Measurements from ENCODE around the gene RPS24.
"Not testable (repeated sequence)": the region's sequence is repeated elsewhere in the genome, so short reads cannot be mapped to it uniquely, and the experiment has no call there.

Gene RPS24

GRCh38 chr10:78059906-78060702 lies 26.4 kb downstream of the RPS24 start:
- H3K4me3 ChIP-seq (ENCODE audit: low read length) = no peak overlapping the region
- no peaks in the 10 kb centered on the region for H3K27me3 ChIP-seq (ENCODE audit: control insufficient read depth, insufficient read depth, low read length)
- no peak overlapping the region for H3K4me2 ChIP-seq (ENCODE audit: low read length)
- H3K9ac ChIP-seq (ENCODE audit: low read depth, low read length) = no peak overlapping the region
- H3K9me3 ChIP-seq (replicated peaks; ENCODE audit: low read length) = no peaks in the 10 kb centered on the region
- no peaks in the 10 kb centered on the region for H3K4me1 ChIP-seq (ENCODE audit: control insufficient read depth, insufficient read depth, low read length)
- no peaks in the 10 kb centered on the region for H3K36me3 ChIP-seq (ENCODE audit: insufficient read depth, low read length)

- no peak overlapping the region for H3K9ac ChIP-seq (ENCODE audit: low read depth, low read length)
- H3K9me3 ChIP-seq (replicated peaks; ENCODE audit: low read length) = no peaks in the 10 kb centered on the region
- H3K4me1 ChIP-seq (ENCODE audit: control insufficient read depth, insufficient read depth, low read length) = peaks cover 6% of the 10 kb centered on the region
- H3K4me2 ChIP-seq (ENCODE audit: low read length) = no peak overlapping the region
- H3K36me3 ChIP-seq (ENCODE audit: insufficient read depth, low read length) = no peaks in the 10 kb centered on the region
- H3K4me3 ChIP-seq (ENCODE audit: low read length) = no peak overlapping the region
- peaks cover 4% of the 10 kb centered on the region for H3K27me3 ChIP-seq (ENCODE audit: control insufficient read depth, insufficient read depth, low read length)
These were observed 28.6 kb downstream of the RPS24 start for GRCh38 chr10:78062296-78062695.

- Histone ChIP-seq H3K4me1 (ENCODE audit: control insufficient read depth, insufficient read depth, low read length) (peaks cover 6% of the 10 kb centered on the region), H3K27me3 (ENCODE audit: control insufficient read depth, insufficient read depth, low read length) (peaks cover 4% of the 10 kb centered on the region), H3K4me3 (ENCODE audit: low read length) (no peak overlapping the region)
These were observed 29.6 kb downstream of the RPS24 start for GRCh38 chr10:78063236-78063635.

GRCh38 chr10:78064919-78065318 lies 31.3 kb downstream of the RPS24 start:
- H3K9me3 ChIP-seq (replicated peaks; ENCODE audit: low read length); H3K4me3 ChIP-seq (ENCODE audit: low read length); H3K4me2 ChIP-seq (ENCODE audit: low read length); H3K27me3 ChIP-seq (ENCODE audit: control insufficient read depth, insufficient read depth, low read length); H3K36me3 ChIP-seq (ENCODE audit: insufficient read depth, low read length); H3K4me1 ChIP-seq (ENCODE audit: control insufficient read depth, insufficient read depth, low read length); H3K9ac ChIP-seq (ENCODE audit: low read depth, low read length): not testable (repeated sequence)

More at GRCh38 chr10:78063236-78063635, 29.6 kb downstream of the RPS24 start:
- Histone ChIP-seq H3K9me3 (replicated peaks; ENCODE audit: low read length) (no peaks in the 10 kb centered on the region), H3K4me2 (ENCODE audit: low read length) (no peak overlapping the region), H3K9ac (ENCODE audit: low read depth, low read length) (no peak overlapping the region), H3K36me3 (ENCODE audit: insufficient read depth, low read length) (no peaks in the 10 kb centered on the region)

DNA sequence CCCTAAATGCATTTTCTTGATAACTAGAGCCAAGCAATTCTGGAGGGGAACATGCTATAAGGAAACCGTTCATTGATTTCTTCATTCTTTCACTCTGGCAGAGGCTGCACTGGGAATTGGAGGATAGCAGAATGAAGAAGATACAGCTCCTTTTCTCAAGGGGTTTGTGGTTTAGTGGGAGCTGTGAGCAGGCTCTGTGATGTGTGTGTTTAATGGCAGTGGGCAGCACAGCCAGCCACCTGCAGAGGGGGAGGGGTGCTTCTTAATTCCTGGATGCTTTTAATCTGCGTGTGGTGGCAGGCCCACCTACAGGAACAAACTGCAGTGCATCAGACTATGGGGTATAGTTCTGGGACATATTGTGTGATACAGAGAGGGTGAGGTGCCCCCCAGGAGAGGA lies 31.9 kb downstream of the RPS24 start:
- Histone ChIP-seq H3K36me3 (ENCODE audit: insufficient read depth, low read length) (no peaks in the 10 kb centered on the region), H3K4me3 (ENCODE audit: low read length) (no peak overlapping the region), H3K27me3 (ENCODE audit: control insufficient read depth, insufficient read depth, low read length) (peaks cover 4% of the 10 kb centered on the region), H3K4me2 (ENCODE audit: low read length) (no peak overlapping the region), H3K4me1 (ENCODE audit: control insufficient read depth, insufficient read depth, low read length) (peaks cover 6% of the 10 kb centered on the region), H3K9me3 (replicated peaks; ENCODE audit: low read length) (no peaks in the 10 kb centered on the region), H3K9ac (ENCODE audit: low read depth, low read length) (no peak overlapping the region)

DNA sequence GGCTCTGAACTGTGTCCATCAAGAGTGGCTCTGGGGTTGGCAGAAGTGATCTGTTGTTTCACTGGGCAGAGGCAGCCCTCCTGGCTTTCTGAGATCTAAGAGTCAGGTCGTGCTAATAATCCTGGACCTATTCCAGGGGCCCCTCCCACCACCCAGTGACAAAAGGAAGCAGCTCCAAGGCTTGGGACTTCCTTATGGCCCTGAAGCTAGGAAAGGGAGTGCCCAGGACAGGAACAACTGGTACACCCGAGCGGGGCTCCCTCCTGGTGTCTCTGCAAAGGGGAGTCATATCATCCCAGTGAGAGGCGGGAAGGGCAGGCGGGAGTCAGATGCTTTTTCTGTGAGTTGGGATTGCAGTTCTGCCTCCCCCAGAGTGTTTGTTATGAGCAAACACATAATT lies 32.3 kb downstream of the RPS24 start:
- Histone ChIP-seq H3K27me3 (ENCODE audit: control insufficient read depth, insufficient read depth, low read length) (peaks cover 4% of the 10 kb centered on the region), H3K9me3 (replicated peaks; ENCODE audit: low read length) (no peaks in the 10 kb centered on the region), H3K4me3 (ENCODE audit: low read length) (no peak overlapping the region), H3K36me3 (ENCODE audit: insufficient read depth, low read length) (no peaks in the 10 kb centered on the region), H3K4me1 (ENCODE audit: control insufficient read depth, insufficient read depth, low read length) (peaks cover 6% of the 10 kb centered on the region), H3K4me2 (ENCODE audit: low read length) (no peak overlapping the region), H3K9ac (ENCODE audit: low read depth, low read length) (no peak overlapping the region)

GRCh38 chr10:78066728-78067430 lies 33.2 kb downstream of the RPS24 start:
- Histone ChIP-seq H3K27me3 (ENCODE audit: control insufficient read depth, insufficient read depth, low read length) (peaks cover 4% of the 10 kb centered on the region), H3K4me1 (ENCODE audit: control insufficient read depth, insufficient read depth, low read length) (peaks cover 6% of the 10 kb centered on the region), H3K4me3 (ENCODE audit: low read length) (no peak overlapping the region), H3K9ac (ENCODE audit: low read depth, low read length) (no peak overlapping the region), H3K36me3 (ENCODE audit: insufficient read depth, low read length) (no peaks in the 10 kb centered on the region), H3K9me3 (replicated peaks; ENCODE audit: low read length) (no peaks in the 10 kb centered on the region), H3K4me2 (ENCODE audit: low read length) (no peak overlapping the region)

DNA sequence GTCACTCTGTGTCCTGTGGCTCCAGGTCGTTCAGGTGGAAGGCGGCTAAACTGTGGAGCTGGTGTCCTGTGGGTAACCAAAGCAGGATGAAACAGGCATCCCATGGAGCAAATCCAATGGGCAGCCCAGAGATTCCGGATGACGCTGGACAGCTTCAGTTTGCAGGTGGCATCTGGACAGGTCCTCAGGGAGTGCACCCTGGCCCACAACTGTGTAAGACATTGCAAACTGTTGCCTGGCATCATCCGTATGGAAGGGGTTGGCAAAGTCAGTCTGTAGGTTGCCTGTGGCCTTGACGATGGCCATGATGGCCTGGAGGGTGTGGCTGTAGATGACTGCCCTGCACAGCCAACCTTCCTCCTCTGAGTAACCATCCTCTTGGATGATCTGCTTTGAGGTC lies 35.5 kb downstream of the RPS24 start:
- H3K27me3 ChIP-seq (ENCODE audit: control insufficient read depth, insufficient read depth, low read length) = peaks cover 4% of the 10 kb centered on the region
- no peak overlapping the region for H3K4me2 ChIP-seq (ENCODE audit: low read length)
- no peaks in the 10 kb centered on the region for H3K9me3 ChIP-seq (replicated peaks; ENCODE audit: low read length)
- peaks cover 6% of the 10 kb centered on the region for H3K4me1 ChIP-seq (ENCODE audit: control insufficient read depth, insufficient read depth, low read length)
- no peaks in the 10 kb centered on the region for H3K36me3 ChIP-seq (ENCODE audit: insufficient read depth, low read length)
- H3K9ac ChIP-seq (ENCODE audit: low read depth, low read length) = no peak overlapping the region
- no peak overlapping the region for H3K4me3 ChIP-seq (ENCODE audit: low read length)

DNA sequence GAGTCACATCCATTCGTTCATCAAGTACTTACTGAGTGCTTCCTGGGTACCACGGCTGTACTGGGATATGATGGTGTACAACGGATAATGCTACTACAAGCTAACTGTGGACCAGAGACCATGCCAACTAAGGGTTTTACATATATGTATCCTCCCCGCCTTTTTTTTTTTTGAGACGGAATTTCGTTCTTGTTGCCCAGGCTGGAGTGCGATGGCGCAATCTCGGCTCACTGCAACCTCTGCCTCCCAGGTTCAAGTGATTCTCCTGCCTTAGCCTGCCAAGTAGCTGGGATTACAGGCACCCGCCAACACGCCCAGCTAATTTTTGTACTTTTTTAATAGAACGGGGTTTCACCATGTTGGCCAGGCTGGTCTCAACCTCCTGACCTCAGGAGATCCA lies 36.4 kb downstream of the RPS24 start:
- not testable (repeated sequence) for H3K4me1 ChIP-seq (ENCODE audit: control insufficient read depth, insufficient read depth, low read length); H3K4me2 ChIP-seq (ENCODE audit: low read length); H3K36me3 ChIP-seq (ENCODE audit: insufficient read depth, low read length); H3K9ac ChIP-seq (ENCODE audit: low read depth, low read length); H3K27me3 ChIP-seq (ENCODE audit: control insufficient read depth, insufficient read depth, low read length); H3K9me3 ChIP-seq (replicated peaks; ENCODE audit: low read length); H3K4me3 ChIP-seq (ENCODE audit: low read length)

GRCh38 chr10:78070726-78071125 lies 37.1 kb downstream of the RPS24 start:
- Histone ChIP-seq H3K9me3 (replicated peaks; ENCODE audit: low read length) (no peaks in the 10 kb centered on the region), H3K9ac (ENCODE audit: low read depth, low read length) (no peak overlapping the region), H3K36me3 (ENCODE audit: insufficient read depth, low read length) (no peaks in the 10 kb centered on the region), H3K27me3 (ENCODE audit: control insufficient read depth, insufficient read depth, low read length) (peaks cover 4% of the 10 kb centered on the region), H3K4me2 (ENCODE audit: low read length) (no peak overlapping the region), H3K4me3 (ENCODE audit: low read length) (no peak overlapping the region), H3K4me1 (ENCODE audit: control insufficient read depth, insufficient read depth, low read length) (peaks cover 6% of the 10 kb centered on the region)

GRCh38 chr10:78071140-78071856 lies 37.6 kb downstream of the RPS24 start:
- H3K9ac ChIP-seq (ENCODE audit: low read depth, low read length) = no peak overlapping the region
- H3K27me3 ChIP-seq (ENCODE audit: control insufficient read depth, insufficient read depth, low read length) = peaks cover 4% of the 10 kb centered on the region
- no peak overlapping the region for H3K4me2 ChIP-seq (ENCODE audit: low read length)
- peaks cover 6% of the 10 kb centered on the region for H3K4me1 ChIP-seq (ENCODE audit: control insufficient read depth, insufficient read depth, low read length)
- H3K36me3 ChIP-seq (ENCODE audit: insufficient read depth, low read length) = no peaks in the 10 kb centered on the region
- no peaks in the 10 kb centered on the region for H3K9me3 ChIP-seq (replicated peaks; ENCODE audit: low read length)
- no peak overlapping the region for H3K4me3 ChIP-seq (ENCODE audit: low read length)
